Endodermal cell (in vitro differentiated cells): ENCODE measurements around the gene GDF7. TPM values are rescaled to one million over a fixed set of nuclear protein-coding genes. Genes with fewer than 3 reads are reported as not detected.
A peak's percentile ranks its signal among the peaks of the same experiment; 100 is the strongest.
"Not testable (repeated sequence)": the region's sequence is repeated elsewhere in the genome, so short reads cannot be mapped to it uniquely, and the experiment has no call there.

Experiments used
- DNase-seq: peaks from one replicate; pipeline ENCODE4 v3.0.0-alpha.2; 2017
- H3K27ac ChIP-seq: 2 replicates; pipeline ENCODE4 v1.5.1; 2013; ENCODE audit warnings: mild to moderate bottlenecking, low read depth, low read length, moderate library complexity
- H3K27me3 ChIP-seq: 2 replicates; pipeline ENCODE4 v1.6.1; 2013; ENCODE audit warnings: mild to moderate bottlenecking, low read length, moderate library complexity; ENCODE audit not compliant: insufficient read depth, control insufficient read depth, poor library complexity, severe bottlenecking
- H3K36me3 ChIP-seq: 2 replicates; pipeline ENCODE4 v1.7.0; 2013; ENCODE audit warnings: mild to moderate bottlenecking, low read length, moderate library complexity; ENCODE audit not compliant: control insufficient read depth, insufficient read depth
- H3K4me1 ChIP-seq: one replicate; pipeline ENCODE4 v1.7.0; 2013; ENCODE audit warnings: low read length; ENCODE audit not compliant: control insufficient read depth, insufficient read depth
- H3K4me3 ChIP-seq: 2 replicates; pipeline ENCODE4 v1.5.1; 2013; ENCODE audit warnings: mild to moderate bottlenecking, low read length, moderate library complexity
- H3K9ac ChIP-seq: 2 replicates; pipeline ENCODE4 v1.6.1; 2013; ENCODE audit warnings: mild to moderate bottlenecking, low read length, moderate library complexity; ENCODE audit not compliant: poor library complexity, severe bottlenecking; ENCODE audit errors: extremely low read depth
- H3K9me3 ChIP-seq: 2 replicates; pipeline ENCODE4 v1.6.1; 2013; ENCODE audit warnings: mild to moderate bottlenecking, low read length, moderate library complexity; ENCODE audit not compliant: control insufficient read depth
- H3K27ac Mint-ChIP-seq: 2 replicates; pipeline ENCODE4 v1.8.0; 2020; ENCODE audit warnings: mixed read lengths
- H3K27me3 Mint-ChIP-seq: 2 replicates; pipeline ENCODE4 v1.8.0; 2021; ENCODE audit warnings: mild to moderate bottlenecking, mixed read lengths; ENCODE audit not compliant: insufficient read depth
- H3K36me3 Mint-ChIP-seq: 2 replicates; pipeline ENCODE4 v1.8.0; 2020; ENCODE audit warnings: low read depth, mixed read lengths
- H3K4me1 Mint-ChIP-seq: 2 replicates; pipeline ENCODE4 v1.8.0; 2020; ENCODE audit warnings: mixed read lengths
- H3K4me3 Mint-ChIP-seq: 2 replicates; pipeline ENCODE4 v1.8.0; 2020; ENCODE audit warnings: mild to moderate bottlenecking, moderate library complexity, mixed read lengths
- H3K9me3 Mint-ChIP-seq: 2 replicates; pipeline ENCODE4 v1.8.0; 2020; ENCODE audit warnings: mild to moderate bottlenecking, mixed read lengths
- CTCF ChIP-seq: fragments of 200-600 bp; sonication (generic); conservative IDR thresholded peaks from 2 replicates; pipeline ENCODE4 v1.5.0; 2021; ENCODE audit warnings: antibody characterized with exemption, mild to moderate bottlenecking
- WGBS, 2 experiments: methylation state at CpG; one replicate each; pipeline versions ENCODE4 v1.1.5 to v1.1.7; 2013; ENCODE audit warnings: missing lambda C conversion rate in 2 of 2, mixed read lengths in 1 of 2; ENCODE audit not compliant: insufficient coverage in 1 of 2, insufficient read length in 1 of 2; 5-methylcytosine and 5-hydroxymethylcytosine counted together
- total RNA-seq, 2 donors: library from RNA; stranded (reverse); fragmentation: NEBNext Ultra II Directional in 1 of 2; extraction: Animal tissue kit (Norgen Biotek cat#: 25700) in 1 of 2; gene quantifications; 2 replicates in 1 of 2; 3 replicates in 1 of 2; pipeline ENCODE4 v1.2.1, GENCODE V29; 2021

The GDF7 gene
- total RNA-seq, 2 donors from 2014 or later, result 0.07 to 0.09 TPM

DNA sequence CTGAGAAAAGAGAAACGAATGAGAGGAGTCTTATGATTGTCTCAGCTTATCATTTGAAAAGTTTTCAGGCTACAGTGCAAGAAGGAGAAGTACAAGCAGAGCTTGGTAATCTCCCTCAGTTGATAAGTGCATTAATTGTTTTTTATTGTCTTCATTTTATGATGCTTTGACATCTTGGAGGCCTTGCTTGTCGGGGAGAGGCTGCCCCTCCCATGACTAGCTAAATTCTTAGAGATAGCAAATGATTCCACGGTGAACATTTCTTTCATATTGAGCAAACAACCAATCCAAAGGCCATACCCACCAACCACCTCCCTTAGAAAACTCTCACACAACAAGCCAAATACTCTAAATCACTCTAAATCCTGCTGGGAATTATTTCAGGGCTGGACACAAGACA, 39.8 kb downstream of the GDF7 start:
- Mint-ChIP-seq H3K4me1 (peaks cover 18% of the 10 kb centered on the region), H3K9me3 (peaks cover 11% of the 10 kb centered on the region), H3K36me3 (peaks cover 9% of the 10 kb centered on the region), H3K27ac (no peak overlapping the region), H3K4me3 (no peak overlapping the region), H3K27me3 (no peaks in the 10 kb centered on the region)
- peak overlapping the region; percentile 37 for H3K4me3 ChIP-seq
- no peak overlapping the region for H3K9ac ChIP-seq
- peaks cover 5% of the 10 kb centered on the region for H3K9me3 ChIP-seq
- no peak for DNase-seq
- 88 to 93% methylated on average over 1 to 3 of the region's 3 CpGs for WGBS, 2 experiments
- no peaks in the 10 kb centered on the region for H3K27me3 ChIP-seq
- no peaks in the 10 kb centered on the region for H3K4me1 ChIP-seq
- peaks cover 7% of the 10 kb centered on the region for H3K36me3 ChIP-seq
- no peak for TF ChIP-seq CTCF
- no peak overlapping the region for H3K27ac ChIP-seq

- peak; percentile 66 for DNase-seq
- Mint-ChIP-seq H3K36me3 (peaks cover 14% of the 10 kb centered on the region), H3K27me3 (no peaks in the 10 kb centered on the region), H3K4me1 (peaks cover 18% of the 10 kb centered on the region), H3K4me3 (no peak overlapping the region), H3K27ac (peak overlapping the region; percentile 32), H3K9me3 (peaks cover 13% of the 10 kb centered on the region)
- H3K9ac ChIP-seq, result no peak overlapping the region
- H3K36me3 ChIP-seq, result peaks cover 7% of the 10 kb centered on the region
- H3K4me1 ChIP-seq, result no peaks in the 10 kb centered on the region
- no peak overlapping the region for H3K27ac ChIP-seq
- WGBS, 2 experiments, result 66 to 70% methylated on average over 3 to 4 of the region's 4 CpGs
- peaks cover 5% of the 10 kb centered on the region for H3K9me3 ChIP-seq
- H3K4me3 ChIP-seq, result peak overlapping the region; percentile 37
- no peaks in the 10 kb centered on the region for H3K27me3 ChIP-seq
- TF ChIP-seq CTCF, result no peak
These were observed 40.7 kb downstream of the GDF7 start for GRCh38 chr2:20707601-20708000.

- H3K9me3 Mint-ChIP-seq, result peaks cover 15% of the 10 kb centered on the region
- H3K36me3 Mint-ChIP-seq, result peaks cover 18% of the 10 kb centered on the region
- WGBS, 2 experiments, result 93 to 97% methylated on average over 5 to 7 of the region's 7 CpGs
- H3K4me3 Mint-ChIP-seq, H3K9ac ChIP-seq, H3K27me3 Mint-ChIP-seq, H3K27ac Mint-ChIP-seq, H3K9me3 ChIP-seq, H3K4me3 ChIP-seq, H3K4me1 ChIP-seq, DNase-seq, H3K27ac ChIP-seq, H3K36me3 ChIP-seq, H3K27me3 ChIP-seq: not testable (repeated sequence)
- peaks cover 11% of the 10 kb centered on the region for H3K4me1 Mint-ChIP-seq
These were observed 44.7 kb downstream of the GDF7 start for GRCh38 chr2:20711641-20712040.

DNA sequence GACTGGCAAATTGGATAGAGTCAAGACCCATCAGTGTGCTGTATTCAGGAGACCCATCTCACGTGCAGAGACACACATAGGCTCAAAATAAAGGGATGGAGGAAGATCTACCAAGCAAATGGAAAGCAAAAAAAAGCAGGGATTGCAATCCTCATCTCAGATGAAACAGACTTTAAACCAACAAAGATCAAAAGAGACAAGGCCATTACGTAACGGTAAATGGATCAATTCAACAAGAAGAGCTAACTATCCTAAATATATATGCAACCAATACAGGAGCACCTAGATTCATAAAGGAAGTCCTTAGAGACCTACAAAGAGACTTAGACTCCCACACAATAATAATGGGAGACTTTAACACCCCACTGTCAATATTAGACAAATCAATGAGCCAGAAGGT, 46.6 kb downstream of the GDF7 start:
- H3K27me3 ChIP-seq, H3K4me1 ChIP-seq, H3K4me1 Mint-ChIP-seq, H3K9ac ChIP-seq, H3K4me3 ChIP-seq, H3K27ac ChIP-seq, H3K9me3 ChIP-seq, DNase-seq, H3K4me3 Mint-ChIP-seq, H3K36me3 ChIP-seq, H3K27me3 Mint-ChIP-seq, H3K27ac Mint-ChIP-seq: not testable (repeated sequence)
- 96% methylated on average over 2 of the region's 3 CpGs; no CpG with 5 or more reads in 1 of the 2 experiments for WGBS, 2 experiments
- Mint-ChIP-seq H3K36me3 (peaks cover 18% of the 10 kb centered on the region), H3K9me3 (peaks cover 15% of the 10 kb centered on the region)

GRCh38 chr2:20714412-20714811, 47.5 kb downstream of the GDF7 start:
- H3K27me3 Mint-ChIP-seq, DNase-seq, H3K4me1 ChIP-seq, H3K27ac ChIP-seq, H3K4me1 Mint-ChIP-seq, H3K36me3 ChIP-seq, H3K27ac Mint-ChIP-seq, H3K4me3 ChIP-seq, H3K9ac ChIP-seq, H3K4me3 Mint-ChIP-seq, H3K27me3 ChIP-seq, H3K9me3 ChIP-seq: not testable (repeated sequence)
- peaks cover 18% of the 10 kb centered on the region for H3K36me3 Mint-ChIP-seq
- H3K9me3 Mint-ChIP-seq, result peaks cover 15% of the 10 kb centered on the region
- WGBS, 2 experiments, result 91% methylated on average over 1 of the region's 2 CpGs; no CpG with 5 or more reads in 1 of the 2 experiments

DNA sequence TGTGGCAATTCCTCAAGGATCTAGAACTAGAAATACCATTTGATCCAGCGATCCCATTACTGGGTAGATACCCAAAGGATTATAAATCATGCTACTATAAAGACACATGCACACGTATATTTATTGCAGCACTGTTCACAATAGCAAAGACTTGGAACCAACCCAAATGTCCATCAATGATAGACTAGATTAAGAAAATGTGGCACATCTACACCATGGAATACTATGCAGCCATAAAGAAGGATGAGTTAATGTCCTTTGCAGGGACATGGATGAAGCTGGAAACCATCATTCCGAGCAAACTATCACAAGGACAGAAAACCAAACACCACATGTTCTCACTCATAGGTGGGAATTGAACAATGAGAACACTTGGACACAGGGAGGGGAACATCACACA, 49.2 kb downstream of the GDF7 start:
- not testable (repeated sequence) for H3K4me1 Mint-ChIP-seq, H3K4me3 ChIP-seq, H3K4me1 ChIP-seq, H3K27me3 ChIP-seq, H3K27ac ChIP-seq, H3K9me3 ChIP-seq, DNase-seq, H3K4me3 Mint-ChIP-seq, H3K27me3 Mint-ChIP-seq, H3K36me3 ChIP-seq, H3K9ac ChIP-seq, H3K27ac Mint-ChIP-seq
- WGBS, 2 experiments, result 91% methylated on average over 1 of the region's 3 CpGs; no CpG with 5 or more reads in 1 of the 2 experiments
- Mint-ChIP-seq H3K9me3 (peaks cover 11% of the 10 kb centered on the region), H3K36me3 (peaks cover 13% of the 10 kb centered on the region)
